Progenitor cell of endocrine pancreas (in vitro differentiated cells): ENCODE results near the gene VPS52. TPM values are rescaled to one million over a fixed set of nuclear protein-coding genes. Genes with fewer than 3 reads are reported as not detected.
"Not testable (repeated sequence)": the region's sequence is repeated elsewhere in the genome, so short reads cannot be mapped to it uniquely, and the experiment has no call there.

Experiments used
- DNase-seq: peaks from one replicate; pipeline ENCODE4 v3.0.0; 2021; ENCODE audit warnings: low spot score; ENCODE audit not compliant: unreplicated experiment
- H3K27ac Mint-ChIP-seq: 2 replicates; pipeline ENCODE4 v1.8.0; 2021; ENCODE audit warnings: mild to moderate bottlenecking, moderate library complexity, mixed read lengths
- H3K27me3 Mint-ChIP-seq: 2 replicates; pipeline ENCODE4 v1.8.0; 2021; ENCODE audit warnings: mixed read lengths
- H3K36me3 Mint-ChIP-seq: 2 replicates; pipeline ENCODE4 v1.8.0; 2022; ENCODE audit warnings: mixed read lengths; ENCODE audit not compliant: insufficient read depth
- H3K4me1 Mint-ChIP-seq: 2 replicates; pipeline ENCODE4 v1.8.0; 2021; ENCODE audit warnings: low read depth, mixed read lengths
- H3K4me3 Mint-ChIP-seq: 2 replicates; pipeline ENCODE4 v1.8.0; 2021; ENCODE audit warnings: low read depth, mild to moderate bottlenecking, moderate library complexity, mixed read lengths
- H3K9me3 Mint-ChIP-seq: 2 replicates; pipeline ENCODE4 v1.8.0; 2021; ENCODE audit warnings: low read depth, mixed read lengths
- CTCF ChIP-seq: fragments of 200-600 bp; sonication (generic); IDR thresholded peaks from one replicate; pipeline ENCODE4 v1.5.0; 2021; ENCODE audit warnings: antibody characterized with exemption, mild to moderate bottlenecking; ENCODE audit not compliant: unreplicated experiment
- total RNA-seq: library from RNA; stranded (reverse); gene quantifications from 2 replicates; pipeline ENCODE4 v1.2.1, GENCODE V29; 2021

VPS52 gene
- total RNA-seq, 1 donor from 2014 or later = 77.2 TPM

- Mint-ChIP-seq H3K36me3 (peaks cover 15% of the 10 kb centered on the region), H3K4me1 (peaks cover 25% of the 10 kb centered on the region), H3K9me3 (no peaks in the 10 kb centered on the region), H3K4me3 (peak overlapping the region; percentile 80), H3K27ac (peak overlapping the region; percentile 91), H3K27me3 (no peaks in the 10 kb centered on the region)
- peak; percentile 22 for TF ChIP-seq CTCF
- DNase-seq = no peak
Measured at GRCh38 chr6:33277663-33278391, 6.2 kb upstream of the VPS52 start.

DNA sequence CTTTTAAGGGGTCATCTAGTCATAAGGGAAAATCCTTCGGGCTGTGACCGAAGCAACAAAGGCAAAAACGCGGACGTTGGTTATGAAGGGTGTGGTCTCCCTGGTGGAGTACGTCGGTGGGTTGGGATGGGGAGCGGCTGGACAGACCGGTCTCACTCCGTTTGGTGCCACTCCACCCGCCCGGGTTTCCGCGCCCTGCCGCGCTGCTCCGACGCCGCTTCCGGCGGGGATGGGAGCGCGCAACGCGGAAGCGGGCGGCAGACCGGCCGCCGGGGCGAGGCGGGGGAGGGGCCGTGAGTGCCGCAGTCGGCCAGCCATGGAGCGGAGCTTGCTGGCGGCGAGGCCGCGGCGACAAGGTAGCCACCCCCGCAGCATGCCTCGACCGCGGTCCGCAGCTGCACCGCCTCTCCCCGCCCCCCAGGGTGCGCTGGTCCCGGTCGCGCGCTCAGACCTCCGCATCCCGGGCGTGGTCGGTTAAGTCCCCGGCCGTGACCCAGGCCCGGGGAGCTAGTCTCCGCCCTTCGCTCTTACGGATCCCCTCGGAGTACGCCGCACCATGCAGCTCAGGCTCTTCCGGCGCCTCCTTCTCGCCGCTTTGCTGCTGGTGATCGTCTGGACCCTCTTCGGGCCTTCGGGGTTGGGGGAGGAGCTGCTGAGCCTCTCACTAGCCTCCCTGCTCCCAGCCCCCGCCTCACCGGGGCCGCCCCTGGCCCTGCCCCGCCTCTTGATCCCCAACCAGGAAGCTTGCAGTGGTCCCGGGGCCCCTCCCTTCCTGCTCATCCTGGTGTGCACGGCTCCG lies 5.4 kb upstream of the VPS52 start, which contains the start of gene B3GALT4:
Gene B3GALT4 (plus strand): TSS at position 260 of the 799 bp plus-strand sequence. CDS start 297 bp downstream, at position 557.
- H3K27ac Mint-ChIP-seq = peak within 1 kb of the TSS; percentile 92
- peaks cover 31% of the 10 kb centered on the region for H3K4me1 Mint-ChIP-seq
- H3K9me3 Mint-ChIP-seq = no peaks in the 10 kb centered on the region
- peak within 1 kb of the TSS; percentile 80 for H3K4me3 Mint-ChIP-seq
- peak; percentile 65 for DNase-seq
- peaks cover 17% of the 10 kb centered on the region for H3K36me3 Mint-ChIP-seq
- H3K27me3 Mint-ChIP-seq = no peaks in the 10 kb centered on the region
- TF ChIP-seq CTCF = peak; percentile 67

DNA sequence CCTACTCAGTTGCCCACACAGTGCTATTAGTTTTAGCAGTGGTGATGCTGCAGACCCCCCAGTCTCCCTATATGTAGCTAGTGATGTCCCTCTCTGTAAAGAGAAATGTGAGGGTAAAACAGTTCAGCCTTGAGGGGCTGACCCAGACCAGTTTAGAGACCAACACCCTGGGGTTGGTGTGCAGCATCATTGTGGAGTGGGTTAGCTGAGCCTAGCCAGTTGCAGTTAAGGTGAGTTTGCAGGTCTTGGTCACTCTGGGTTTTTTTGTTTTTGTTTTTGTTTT lies 4.8 kb upstream of the VPS52 start:
- H3K27ac Mint-ChIP-seq = peak overlapping the region; percentile 92
- no peak for TF ChIP-seq CTCF
- peaks cover 17% of the 10 kb centered on the region for H3K36me3 Mint-ChIP-seq
- H3K9me3 Mint-ChIP-seq = no peaks in the 10 kb centered on the region
- no peaks in the 10 kb centered on the region for H3K27me3 Mint-ChIP-seq
- peak overlapping the region; percentile 74 for H3K4me3 Mint-ChIP-seq
- peaks cover 32% of the 10 kb centered on the region for H3K4me1 Mint-ChIP-seq
- no peak for DNase-seq

DNA sequence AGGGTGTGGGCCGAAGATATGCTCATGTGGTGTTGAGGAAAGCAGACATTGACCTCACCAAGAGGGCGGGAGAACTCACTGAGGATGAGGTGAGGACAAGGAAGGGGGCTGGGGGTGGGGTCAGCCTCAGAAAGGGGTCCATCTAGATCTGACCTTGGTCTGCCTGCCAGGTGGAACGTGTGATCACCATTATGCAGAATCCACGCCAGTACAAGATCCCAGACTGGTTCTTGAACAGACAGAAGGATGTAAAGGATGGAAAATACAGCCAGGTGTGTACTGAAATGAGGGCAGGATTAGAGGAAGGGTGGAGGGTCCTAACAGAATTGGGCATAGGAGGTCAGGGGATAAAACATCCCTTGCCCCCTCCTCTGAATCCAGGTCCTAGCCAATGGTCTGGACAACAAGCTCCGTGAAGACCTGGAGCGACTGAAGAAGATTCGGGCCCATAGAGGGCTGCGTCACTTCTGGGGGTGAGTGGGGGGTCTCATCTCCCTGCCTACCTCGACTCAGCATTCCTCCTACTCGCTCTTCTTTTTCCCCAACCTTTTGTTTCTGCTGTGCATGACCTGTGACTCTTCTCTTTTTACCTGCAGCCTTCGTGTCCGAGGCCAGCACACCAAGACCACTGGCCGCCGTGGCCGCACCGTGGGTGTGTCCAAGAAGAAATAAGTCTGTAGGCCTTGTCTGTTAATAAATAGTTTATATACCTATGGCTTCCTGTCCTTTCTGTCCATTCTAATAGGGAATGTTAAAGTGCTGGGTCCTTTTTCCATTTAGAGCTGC lies 4.3 kb upstream of the VPS52 start:
- not testable (repeated sequence) for H3K27me3 Mint-ChIP-seq, H3K9me3 Mint-ChIP-seq, DNase-seq
- H3K4me1 Mint-ChIP-seq = peaks cover 32% of the 10 kb centered on the region
- peak overlapping the region; percentile 92 for H3K27ac Mint-ChIP-seq
- H3K36me3 Mint-ChIP-seq = peaks cover 17% of the 10 kb centered on the region
- peak overlapping the region; percentile 74 for H3K4me3 Mint-ChIP-seq

GRCh38 chr6:33273924-33274902 lies 2.5 kb upstream of the VPS52 start:
- DNase-seq = no peak
- H3K9me3 Mint-ChIP-seq = no peaks in the 10 kb centered on the region
- H3K27ac Mint-ChIP-seq = peak overlapping the region; percentile 69
- no peaks in the 10 kb centered on the region for H3K27me3 Mint-ChIP-seq
- no peak for TF ChIP-seq CTCF
- peak overlapping the region; percentile 100 for H3K4me3 Mint-ChIP-seq
- peaks cover 17% of the 10 kb centered on the region for H3K36me3 Mint-ChIP-seq
- peaks cover 36% of the 10 kb centered on the region for H3K4me1 Mint-ChIP-seq
